PFSK-1 (cell line): ENCODE measurements around the gene CFHR4.
"Not testable (repeated sequence)": the region's sequence is repeated elsewhere in the genome, so short reads cannot be mapped to it uniquely, and the experiment has no call there.

Experiments
- FOXP2 ChIP-seq: optimal IDR thresholded peaks from 2 replicates; pipeline ENCODE3; 2011; ENCODE audit warnings: borderline replicate concordance, control low read depth, inconsistent platforms; ENCODE audit not compliant: insufficient read depth; ENCODE audit errors: extremely low read length, extremely low read depth
- POLR2AphosphoS5 ChIP-seq: IDR thresholded peaks from 2 replicates; pipeline ENCODE4 v1.6.1; 2012; ENCODE audit warnings: low read depth, mild to moderate bottlenecking, control low read depth, low read length, moderate library complexity
- REST ChIP-seq, 2 experiments: IDR thresholded peaks; 2 replicates each; pipeline versions ENCODE4 v1.6.1 to v1.8.0; 2011 to 2012; ENCODE audit warnings: low read depth in 2 of 2, low read length in 2 of 2, control low read depth in 1 of 2, inconsistent platforms in 1 of 2, mild to moderate bottlenecking in 1 of 2, moderate library complexity in 1 of 2; ENCODE audit not compliant: insufficient read depth in 1 of 2
- SIN3A ChIP-seq: IDR thresholded peaks from 2 replicates; pipeline ENCODE4 v1.6.1; 2012; ENCODE audit warnings: mild to moderate bottlenecking, low read length, moderate library complexity, borderline replicate concordance; ENCODE audit not compliant: insufficient read depth
- TAF1 ChIP-seq: IDR thresholded peaks from 2 replicates; pipeline ENCODE4 v1.6.1; 2012; ENCODE audit warnings: low read length, control low read depth, borderline replicate concordance; ENCODE audit not compliant: insufficient read depth

Gene CFHR4

GRCh38 chr1:196910215-196910614, 22.4 kb downstream of the CFHR4 start:
- TF ChIP-seq SIN3A: no peak

- no peak for TF ChIP-seq TAF1
- no peak for TF ChIP-seq REST (IDR thresholded peaks at IDR 0.05; ENCODE audit: insufficient read depth in 1 of 2, low read depth in 2 of 2, low read length in 2 of 2)
- no peak for TF ChIP-seq POLR2AphosphoS5
- TF ChIP-seq FOXP2: no peak
- no peak for TF ChIP-seq SIN3A
Measured at GRCh38 chr1:196933531-196934189, 45.8 kb downstream of the CFHR4 start.

- TF ChIP-seq FOXP2, TAF1, SIN3A: not testable (repeated sequence)
Measured at GRCh38 chr1:196943568-196943967, 55.7 kb downstream of the CFHR4 start, which contains the start of gene CFHR2. CFHR2 (plus strand) TSS chr1:196943738; CDS start chr1:196943881, 143 bp downstream.

- TF ChIP-seq FOXP2: no peak
- TF ChIP-seq TAF1: no peak
- TF ChIP-seq POLR2AphosphoS5: no peak
- no peak for TF ChIP-seq REST (IDR thresholded peaks at IDR 0.05; ENCODE audit: insufficient read depth in 1 of 2, low read depth in 2 of 2, low read length in 2 of 2)
- TF ChIP-seq SIN3A: no peak
Measured at GRCh38 chr1:196951711-196952394, 64.0 kb downstream of the CFHR4 start.

GRCh38 chr1:196954778-196955177, 66.9 kb downstream of the CFHR4 start:
- no peak for TF ChIP-seq FOXP2
- no peak for TF ChIP-seq TAF1
- TF ChIP-seq REST (IDR thresholded peaks at IDR 0.05; ENCODE audit: insufficient read depth in 1 of 2, low read depth in 2 of 2, low read length in 2 of 2): no peak

GRCh38 chr1:196955926-196956325, 68.1 kb downstream of the CFHR4 start:
- TF ChIP-seq REST (IDR thresholded peaks at IDR 0.05; ENCODE audit: insufficient read depth in 1 of 2, low read depth in 2 of 2, low read length in 2 of 2) (no peak), TAF1 (no peak), POLR2AphosphoS5 (no peak), FOXP2 (no peak), SIN3A (no peak)
